HCT116 (cell line): ENCODE results near the gene AP1S1. TPM values are rescaled to one million over a fixed set of nuclear protein-coding genes. Genes with fewer than 3 reads are reported as not detected.

Source experiments
- ATAC-seq: fragments of 200-7000 bp; cut with Tn5 transposase; 2 replicates; pipeline ENCODE4 v1.9.1; 2020; ENCODE audit warnings: mild to moderate bottlenecking, moderate library complexity
- BruUV-seq: library from RNA; stranded (reverse); fragments of 400-500 nt; replicated peaks from 2 replicates; lab custom pipeline; 2021; lab: Mats Ljungman, UMichigan
- CTCF ChIA-PET: fragments of 300-600 bp; sonication (Branson Sonifier 250); formaldehyde crosslinking; loops from one replicate; lab custom pipeline; 2021; ENCODE audit warnings: antibody characterized with exemption; lab: Charles Lee
- POLR2A ChIA-PET: fragments of 300-600, 350-600 bp; sonication (Branson Sonifier 250); formaldehyde crosslinking; loops from one replicate; lab custom pipeline; 2021; ENCODE audit warnings: antibody characterized with exemption; lab: Charles Lee
- RAD21 ChIA-PET, 2 experiments: fragments of 300-600 bp; sonication (Branson Sonifier 250); formaldehyde crosslinking; loops; one replicate each; lab custom pipeline; 2023; ENCODE audit warnings: low total read pairs in 2 of 2; ENCODE audit not compliant: uncharacterized antibody in 2 of 2, unreplicated experiment in 2 of 2, low non-redundant PET in 1 of 2; lab: Charles Lee
- DNase-seq: peaks from one replicate; pipeline ENCODE4 v3.0.0-alpha.2; 2010; ENCODE audit warnings: low read depth, low spot score
- H2AFZ ChIP-seq: fragments of 200-600 bp; shearing (Covaris generic), sonication (generic); 2 replicates; pipeline ENCODE4 v1.6.1; 2017; ENCODE audit warnings: low read depth, mixed run types, mixed read lengths, antibody characterized with exemption, low read length; ENCODE audit not compliant: poor library complexity, severe bottlenecking
- H3K27ac ChIP-seq: 2 replicates; pipeline ENCODE4 v1.5.1; 2012; ENCODE audit warnings: low read depth, low read length
- H3K27me3 ChIP-seq: fragments of 200-600 bp; sonication (generic); 2 replicates; pipeline ENCODE4 v1.6.1; 2016; ENCODE audit warnings: mixed run types, low read length, mixed read lengths; ENCODE audit not compliant: insufficient read depth
- H3K36me3 ChIP-seq, 2 experiments: fragments of 200-500 bp in 1 of 2; fragments of 200-600 bp in 1 of 2; sonication (Bioruptor generic) in 1 of 2; sonication (generic) in 1 of 2; 2 replicates each; pipeline versions ENCODE4 v1.5.1 to v1.6.1; 2014 to 2016; ENCODE audit warnings: low read length in 2 of 2, inconsistent platforms in 1 of 2, mixed read lengths in 1 of 2, mixed run types in 1 of 2; ENCODE audit not compliant: insufficient read depth in 2 of 2, control insufficient read depth in 1 of 2
- H3K4me1 ChIP-seq, 2 experiments: fragments of 200-600 bp in 1 of 2; sonication (generic) in 1 of 2; 2 replicates each; pipeline versions ENCODE4 v1.5.1 to v1.6.1; 2012 to 2017; ENCODE audit warnings: low read length in 2 of 2, inconsistent platforms in 1 of 2, mild to moderate bottlenecking in 1 of 2, mixed read lengths in 1 of 2, mixed run types in 1 of 2, moderate library complexity in 1 of 2; ENCODE audit not compliant: insufficient read depth in 2 of 2, control insufficient read depth in 1 of 2
- H3K4me2 ChIP-seq: fragments of 200-600 bp; sonication (generic); 2 replicates; pipeline ENCODE4 v1.6.1; 2017; ENCODE audit warnings: mixed run types, low read length, mixed read lengths
- H3K4me3 ChIP-seq, 2 experiments: fragments of 200-600 bp in 1 of 2; sonication (generic) in 1 of 2; replicated peaks in 1 of 2; 2 replicates each; pipeline ENCODE4 v1.5.1; 2011 to 2016; ENCODE audit warnings: low read length in 2 of 2, control low read depth in 1 of 2, low read depth in 1 of 2, mild to moderate bottlenecking in 1 of 2, mixed read lengths in 1 of 2, mixed run types in 1 of 2
- H3K79me2 ChIP-seq: fragments of 200-600 bp; sonication (generic); 2 replicates; pipeline ENCODE4 v1.6.1; 2017; ENCODE audit warnings: mild to moderate bottlenecking, mixed run types, low read length, moderate library complexity, mixed read lengths; ENCODE audit not compliant: insufficient read depth
- H3K9ac ChIP-seq: fragments of 200-600 bp; sonication (generic); 2 replicates; pipeline ENCODE4 v1.6.1; 2016; ENCODE audit warnings: low read length, mixed read lengths
- H3K9me2 ChIP-seq: fragments of 200-600 bp; sonication (generic), shearing (Covaris generic); 2 replicates; pipeline ENCODE4 v1.6.1; 2017; ENCODE audit warnings: mixed run types, mild to moderate bottlenecking, moderate library complexity; ENCODE audit not compliant: insufficient read depth
- H3K9me3 ChIP-seq, 2 experiments: fragments of 200-500 bp in 1 of 2; fragments of 200-600 bp in 1 of 2; sonication (Bioruptor generic) in 1 of 2; sonication (generic) in 1 of 2; 2 replicates each; pipeline ENCODE4 v1.6.1; 2014 to 2017; ENCODE audit warnings: low read length in 2 of 2, mixed read lengths in 2 of 2, inconsistent platforms in 1 of 2, low read depth in 1 of 2, mild to moderate bottlenecking in 1 of 2, mixed run types in 1 of 2, moderate library complexity in 1 of 2; ENCODE audit not compliant: control insufficient read depth in 1 of 2, insufficient read depth in 1 of 2
- H4K20me1 ChIP-seq: fragments of 200-600 bp; sonication (generic), shearing (Covaris generic); 2 replicates; pipeline ENCODE4 v1.6.1; 2017; ENCODE audit warnings: mixed run types, mild to moderate bottlenecking, moderate library complexity; ENCODE audit not compliant: insufficient read depth
- CBX3 ChIP-seq: IDR thresholded peaks from 2 replicates; pipeline ENCODE4 v1.6.1; 2012; ENCODE audit warnings: low read depth
- EZH2 ChIP-seq: fragments of 200-600 bp; sonication (generic); IDR thresholded peaks from 2 replicates; pipeline ENCODE4 v1.6.1; 2017; ENCODE audit warnings: antibody characterized with exemption, mixed run types
- intact Hi-C: fragments of 100-400 bp; cut with micrococcal nuclease; formaldehyde crosslinking; loops from 2 replicates; pipeline ENCODE4 v1.10.0; 2022
- total RNA-seq: library from RNA; stranded (reverse); gene quantifications from one replicate; pipeline ENCODE4 v1.2.1, GENCODE V29; 2021; ENCODE audit not compliant: unreplicated experiment
- TF ChIP-seq, protein P1 (sequence below), 3 experiments: fragments of 200-600 bp in 1 of 3; sonication (generic) in 1 of 3; IDR thresholded peaks in 2 of 3; conservative IDR thresholded peaks in 1 of 3; 2 replicates each; pipeline ENCODE4 v1.5.1; 2012 to 2017; ENCODE audit warnings: low read depth in 2 of 3, low read length in 2 of 3, antibody characterized with exemption in 1 of 3, borderline replicate concordance in 1 of 3, control low read depth in 1 of 3, mild to moderate bottlenecking in 1 of 3, mixed read lengths in 1 of 3, mixed run types in 1 of 3, moderate library complexity in 1 of 3; ENCODE audit not compliant: insufficient read depth in 1 of 3

Gene AP1S1
- total RNA-seq, 1 experiment from 2014 or later, result 130 TPM

DNA sequence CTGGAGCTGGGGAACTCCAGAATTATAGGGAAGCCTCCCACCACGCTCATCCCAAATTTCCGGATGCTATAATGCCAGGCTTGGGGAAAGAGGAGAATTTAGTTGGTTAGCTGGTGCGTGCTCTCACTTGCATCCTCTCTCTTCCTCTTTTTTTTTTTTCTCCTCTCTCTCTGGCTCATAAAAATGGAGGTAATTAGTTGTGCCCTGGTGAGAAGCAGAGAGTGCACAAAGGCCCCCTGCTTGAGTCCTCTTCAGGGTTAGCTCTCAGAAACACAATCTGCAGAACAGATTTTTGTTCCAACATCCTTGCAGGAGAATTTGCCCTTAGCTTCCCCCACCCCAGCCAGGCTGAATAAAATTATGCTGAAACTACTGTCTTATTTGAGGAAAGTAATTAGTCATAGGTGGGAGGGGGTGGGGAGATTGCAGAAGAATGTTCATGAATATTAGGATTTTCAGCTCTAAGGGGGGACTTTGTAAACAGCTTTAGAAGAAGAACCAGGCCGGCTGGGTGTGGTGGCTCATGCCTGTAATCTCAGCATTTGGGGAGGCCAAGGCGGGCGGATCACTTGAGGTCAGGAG is 19.8 kb upstream of the AP1S1 start:
- intact Hi-C loops, result no loop called here
- H3K27ac ChIP-seq, result no peak overlapping the region

More for the DNA sequence above, 19.8 kb upstream of the AP1S1 start:
- H3K9ac ChIP-seq, result no peak overlapping the region
- no peak for ATAC-seq
- peaks cover 14 to 44% of the 10 kb centered on the region in 2 experiments for H3K4me1 ChIP-seq
- H3K36me3 ChIP-seq, result peaks cover 0 to 5% of the 10 kb centered on the region in 2 experiments; a peak in 1 of 4 replicates
- no peak overlapping the region for H3K4me2 ChIP-seq
- BruUV-seq, result no TSS peak
- no peaks in the 10 kb centered on the region for H3K27me3 ChIP-seq
- no peak overlapping the region for H2AFZ ChIP-seq
- no peak overlapping the region for H3K4me3 ChIP-seq
- TF ChIP-seq, protein P1, sequence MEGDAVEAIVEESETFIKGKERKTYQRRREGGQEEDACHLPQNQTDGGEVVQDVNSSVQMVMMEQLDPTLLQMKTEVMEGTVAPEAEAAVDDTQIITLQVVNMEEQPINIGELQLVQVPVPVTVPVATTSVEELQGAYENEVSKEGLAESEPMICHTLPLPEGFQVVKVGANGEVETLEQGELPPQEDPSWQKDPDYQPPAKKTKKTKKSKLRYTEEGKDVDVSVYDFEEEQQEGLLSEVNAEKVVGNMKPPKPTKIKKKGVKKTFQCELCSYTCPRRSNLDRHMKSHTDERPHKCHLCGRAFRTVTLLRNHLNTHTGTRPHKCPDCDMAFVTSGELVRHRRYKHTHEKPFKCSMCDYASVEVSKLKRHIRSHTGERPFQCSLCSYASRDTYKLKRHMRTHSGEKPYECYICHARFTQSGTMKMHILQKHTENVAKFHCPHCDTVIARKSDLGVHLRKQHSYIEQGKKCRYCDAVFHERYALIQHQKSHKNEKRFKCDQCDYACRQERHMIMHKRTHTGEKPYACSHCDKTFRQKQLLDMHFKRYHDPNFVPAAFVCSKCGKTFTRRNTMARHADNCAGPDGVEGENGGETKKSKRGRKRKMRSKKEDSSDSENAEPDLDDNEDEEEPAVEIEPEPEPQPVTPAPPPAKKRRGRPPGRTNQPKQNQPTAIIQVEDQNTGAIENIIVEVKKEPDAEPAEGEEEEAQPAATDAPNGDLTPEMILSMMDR (IDR thresholded peaks at IDR 0.05 in 2 of 3, conservative IDR thresholded peaks at IDR 0.05 in 1 of 3; ENCODE audit: borderline replicate concordance in 1 of 3, insufficient read depth in 1 of 3, low read depth in 2 of 3, low read length in 2 of 3), result no peak
- TF ChIP-seq EZH2, result no peak
- TF ChIP-seq CBX3, result no peak
- no peaks in the 10 kb centered on the region for H3K79me2 ChIP-seq
- H3K9me3 ChIP-seq, result no peaks in the 10 kb centered on the region
- no peaks in the 10 kb centered on the region for H4K20me1 ChIP-seq
- RAD21 ChIA-PET, result interaction anchor here in 1 of 2 experiments (0.6 kb wide), 1 partner anchor 178 kb away, joined by 3 read pairs; no protein-coding TSS in a partner anchor
- POLR2A ChIA-PET, result interaction anchor here (0.6 to 0.7 kb wide), 2 partner anchors 9 to 82 kb away, joined by 3 to 4 read pairs; no protein-coding TSS in a partner anchor
- H3K9me2 ChIP-seq, result no peaks in the 10 kb centered on the region
- CTCF ChIA-PET, result interaction anchor here (2.7 kb wide), 1 partner anchor 9 kb away, joined by 12 read pairs; no protein-coding TSS in a partner anchor
- no peak for DNase-seq
